Activated T-cell treated with anti-CD3 and anti-CD28 coated beads for 24 hours (primary cell): Measurements from ENCODE around the gene TBPL2.
"Not testable (repeated sequence)": the region's sequence is repeated elsewhere in the genome, so short reads cannot be mapped to it uniquely, and the experiment has no call there.

ENCODE experiments used
- DNase-seq: peaks from one replicate; pipeline ENCODE4 v3.0.0-alpha.2; 2020; ENCODE audit warnings: low read depth

The TBPL2 gene

GRCh38 chr14:55401751-55402150 is 38.7 kb downstream of the TBPL2 start:
- DNase-seq, result no peak

- no peak for DNase-seq
Measured at GRCh38 chr14:55399852-55400251, 40.6 kb downstream of the TBPL2 start.

- DNase-seq, result no peak
Measured at GRCh38 chr14:55399183-55399582, 41.2 kb downstream of the TBPL2 start.

- no peak for DNase-seq
Measured at GRCh38 chr14:55398679-55399078, 41.7 kb downstream of the TBPL2 start.

- no peak for DNase-seq
Measured at GRCh38 chr14:55389330-55389729, 51.1 kb downstream of the TBPL2 start.

GRCh38 chr14:55388160-55388559 is 52.3 kb downstream of the TBPL2 start:
- no peak for DNase-seq

GRCh38 chr14:55387121-55387520 is 53.3 kb downstream of the TBPL2 start:
- no peak for DNase-seq

- no peak for DNase-seq
Measured at GRCh38 chr14:55386037-55386808, 54.2 kb downstream of the TBPL2 start.

- no peak for DNase-seq
Measured at GRCh38 chr14:55384536-55384935, 55.9 kb downstream of the TBPL2 start.

- no peak for DNase-seq
Measured at GRCh38 chr14:55383541-55384140, 56.8 kb downstream of the TBPL2 start.

GRCh38 chr14:55383056-55383466 is 57.4 kb downstream of the TBPL2 start:
- not testable (repeated sequence) for DNase-seq

- DNase-seq, result no peak
Measured at GRCh38 chr14:55382483-55382882, 57.9 kb downstream of the TBPL2 start.

GRCh38 chr14:55381561-55381960 is 58.9 kb downstream of the TBPL2 start:
- DNase-seq, result no peak

GRCh38 chr14:55381040-55381439 is 59.4 kb downstream of the TBPL2 start:
- no peak for DNase-seq

GRCh38 chr14:55377236-55377635 is 63.2 kb downstream of the TBPL2 start:
- DNase-seq, result no peak

- DNase-seq, result no peak
Measured at GRCh38 chr14:55374771-55375170, 65.6 kb downstream of the TBPL2 start.

- peak; percentile 44 for DNase-seq
Measured at GRCh38 chr14:55373784-55374705, 66.4 kb downstream of the TBPL2 start.

- no peak for DNase-seq
Measured at GRCh38 chr14:55372825-55373224, 67.6 kb downstream of the TBPL2 start.

- no peak for DNase-seq
Measured at GRCh38 chr14:55372423-55372822, 68.0 kb downstream of the TBPL2 start.

GRCh38 chr14:55370883-55371455 is 69.4 kb downstream of the TBPL2 start:
- no peak for DNase-seq

- DNase-seq, result no peak
Measured at GRCh38 chr14:55366271-55366670, 74.1 kb downstream of the TBPL2 start.
